GM18499 (cell line): ENCODE measurements around the gene COL9A3.

Experiments
- ATAC-seq: cut with Tn5 transposase; IDR thresholded peaks from one replicate; pipeline ENCODE4 v1.9.1; 2021; ENCODE audit warnings: moderate number of reproducible peaks; ENCODE audit not compliant: insufficient read depth, unreplicated experiment

COL9A3 gene

DNA sequence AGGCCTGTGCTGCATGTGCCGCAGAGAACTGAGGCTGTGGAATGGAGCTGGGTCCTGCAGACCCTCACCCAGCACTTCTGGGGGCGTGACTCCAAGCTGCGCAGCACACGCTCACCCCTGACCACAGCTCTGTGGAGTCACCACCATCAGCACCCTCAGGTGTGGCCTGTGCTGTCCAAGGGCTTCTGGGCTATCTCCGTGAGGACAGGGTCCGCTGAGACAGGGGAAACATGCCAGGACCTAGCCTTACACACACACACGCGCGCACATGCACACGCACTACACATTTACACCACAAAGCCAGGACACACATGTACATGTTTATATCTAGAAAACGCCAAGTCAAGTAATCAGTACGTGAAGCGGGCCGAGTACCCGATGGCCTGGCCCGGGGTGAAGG is 71.6 kb downstream of the COL9A3 start:
- ATAC-seq: no peak

DNA sequence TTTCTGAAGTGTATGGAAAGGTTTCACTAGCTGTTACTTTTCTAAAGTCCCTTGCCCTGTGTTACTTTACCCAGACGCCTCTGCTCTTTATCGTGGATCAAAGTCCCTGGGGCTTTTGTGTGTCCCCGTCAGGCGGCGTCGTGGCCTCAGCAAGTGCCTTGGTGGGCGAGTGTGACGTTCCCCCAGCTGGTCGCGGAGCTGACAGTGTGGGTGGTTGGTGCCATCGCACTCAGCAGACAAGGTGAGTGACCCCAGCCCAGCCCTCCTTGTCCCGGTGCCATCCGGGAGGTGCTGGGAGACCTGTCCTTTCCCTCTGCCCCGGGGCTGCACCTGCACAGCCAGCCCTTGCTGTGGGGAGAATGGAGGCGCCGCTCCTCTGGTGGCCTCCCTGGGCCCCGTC is 72.1 kb downstream of the COL9A3 start:
- ATAC-seq: no peak

DNA sequence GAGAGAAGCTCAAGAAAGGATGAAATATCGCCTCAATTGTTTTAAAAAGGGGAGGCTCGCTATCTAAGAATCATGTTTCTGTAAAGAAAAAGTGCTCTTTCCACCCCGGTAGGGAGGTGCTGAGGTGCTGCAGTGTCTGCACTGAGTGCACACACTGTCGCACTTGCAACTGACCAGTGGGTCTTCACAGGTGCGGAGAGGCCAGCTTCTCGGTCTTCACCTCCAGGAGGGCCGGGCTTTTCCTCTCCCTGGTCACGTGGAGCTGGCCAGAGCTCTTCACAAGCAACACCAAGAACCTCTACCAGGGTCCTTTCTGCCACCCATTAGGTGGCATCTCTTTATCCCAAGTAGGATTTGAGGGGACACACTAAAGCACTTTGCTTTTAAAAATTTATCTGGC is 72.6 kb downstream of the COL9A3 start:
- ATAC-seq: no peak

DNA sequence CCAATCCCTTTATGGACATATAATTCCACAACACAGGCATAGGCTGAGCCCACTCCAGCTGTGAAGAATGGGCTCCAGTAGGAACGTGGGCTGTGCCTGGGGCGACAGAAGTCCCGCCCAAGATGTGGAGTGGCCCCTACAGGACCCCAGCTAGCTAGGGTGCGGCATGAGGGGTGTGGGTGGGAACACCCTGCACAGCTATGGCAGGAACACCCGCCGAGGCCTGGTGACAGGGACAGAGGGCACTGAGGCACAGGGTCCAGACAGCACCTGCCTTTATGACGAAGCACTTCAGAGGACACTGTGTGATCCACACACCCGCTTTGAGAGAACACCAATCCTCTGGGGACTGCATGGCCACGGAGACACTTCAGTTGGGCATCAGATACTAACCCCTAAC is 73.0 kb downstream of the COL9A3 start:
- ATAC-seq: no peak

DNA sequence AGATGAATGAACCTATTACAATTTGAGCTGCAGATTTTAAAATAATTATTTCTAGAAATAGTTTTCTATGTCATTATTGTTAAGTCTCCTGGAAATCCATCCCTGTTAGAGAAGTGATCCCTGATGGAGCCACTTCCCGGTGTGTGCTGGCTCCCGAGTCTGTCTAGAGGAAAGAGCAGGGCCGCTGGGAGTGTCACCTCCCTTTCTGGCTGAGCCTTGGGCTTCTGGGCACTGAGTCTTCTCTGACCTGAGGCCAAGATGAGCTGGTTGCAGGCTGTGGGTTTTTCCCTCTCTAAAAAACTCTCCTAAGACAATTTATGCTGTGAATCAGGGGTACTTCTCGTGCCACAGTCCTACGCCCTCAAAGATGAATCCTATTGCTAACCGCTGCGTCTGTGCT is 73.6 kb downstream of the COL9A3 start:
- no peak for ATAC-seq
